Progenitor cell of endocrine pancreas (in vitro differentiated cells): ENCODE data around the gene SCAF11. TPM values are rescaled to one million over a fixed set of nuclear protein-coding genes. Genes with fewer than 3 reads are reported as not detected.
A peak's percentile ranks its signal among the peaks of the same experiment; 100 is the strongest.

Experiments
- DNase-seq: peaks from one replicate; pipeline ENCODE4 v3.0.0; 2021; ENCODE audit warnings: low spot score; ENCODE audit not compliant: unreplicated experiment
- H3K27ac Mint-ChIP-seq: 2 replicates; pipeline ENCODE4 v1.8.0; 2021; ENCODE audit warnings: mild to moderate bottlenecking, moderate library complexity, mixed read lengths
- H3K27me3 Mint-ChIP-seq: 2 replicates; pipeline ENCODE4 v1.8.0; 2021; ENCODE audit warnings: mixed read lengths
- H3K36me3 Mint-ChIP-seq: 2 replicates; pipeline ENCODE4 v1.8.0; 2022; ENCODE audit warnings: mixed read lengths; ENCODE audit not compliant: insufficient read depth
- H3K4me1 Mint-ChIP-seq: 2 replicates; pipeline ENCODE4 v1.8.0; 2021; ENCODE audit warnings: low read depth, mixed read lengths
- H3K4me3 Mint-ChIP-seq: 2 replicates; pipeline ENCODE4 v1.8.0; 2021; ENCODE audit warnings: low read depth, mild to moderate bottlenecking, moderate library complexity, mixed read lengths
- H3K9me3 Mint-ChIP-seq: 2 replicates; pipeline ENCODE4 v1.8.0; 2021; ENCODE audit warnings: low read depth, mixed read lengths
- CTCF ChIP-seq: fragments of 200-600 bp; sonication (generic); IDR thresholded peaks from one replicate; pipeline ENCODE4 v1.5.0; 2021; ENCODE audit warnings: antibody characterized with exemption, mild to moderate bottlenecking; ENCODE audit not compliant: unreplicated experiment
- total RNA-seq: library from RNA; stranded (reverse); gene quantifications from 2 replicates; pipeline ENCODE4 v1.2.1, GENCODE V29; 2021

The SCAF11 gene
- total RNA-seq, 1 donor from 2014 or later: 113 TPM

GRCh38 chr12:45878630-45879255, 111.6 kb downstream of the SCAF11 start:
- H3K27ac Mint-ChIP-seq: peak overlapping the region; percentile 91
- H3K4me1 Mint-ChIP-seq: peaks cover 29% of the 10 kb centered on the region
- no peak for DNase-seq
- no peak for TF ChIP-seq CTCF
- peaks cover 8% of the 10 kb centered on the region for H3K9me3 Mint-ChIP-seq
- H3K4me3 Mint-ChIP-seq: no peak overlapping the region
- no peaks in the 10 kb centered on the region for H3K27me3 Mint-ChIP-seq
- H3K36me3 Mint-ChIP-seq: peaks cover 49% of the 10 kb centered on the region

- DNase-seq: no peak
- H3K4me1 Mint-ChIP-seq: peaks cover 25% of the 10 kb centered on the region
- peaks cover 8% of the 10 kb centered on the region for H3K9me3 Mint-ChIP-seq
- no peak overlapping the region for H3K27ac Mint-ChIP-seq
- peaks cover 52% of the 10 kb centered on the region for H3K36me3 Mint-ChIP-seq
- no peak overlapping the region for H3K4me3 Mint-ChIP-seq
- TF ChIP-seq CTCF: no peak
- no peaks in the 10 kb centered on the region for H3K27me3 Mint-ChIP-seq
Observed at GRCh38 chr12:45877069-45877468, 113.3 kb downstream of the SCAF11 start.

- Mint-ChIP-seq H3K4me1 (no peaks in the 10 kb centered on the region), H3K36me3 (peaks cover 47% of the 10 kb centered on the region), H3K27ac (peak overlapping the region; percentile 80), H3K4me3 (no peak overlapping the region), H3K9me3 (peaks cover 8% of the 10 kb centered on the region), H3K27me3 (no peaks in the 10 kb centered on the region)
- no peak for TF ChIP-seq CTCF
- DNase-seq: no peak
Observed at GRCh38 chr12:45872446-45872845, 117.9 kb downstream of the SCAF11 start.
